Measurements from ENCODE around the gene FER. TPM values are rescaled to one million over a fixed set of nuclear protein-coding genes. Genes with fewer than 3 reads are reported as not detected.
"Not testable (repeated sequence)": the region's sequence is repeated elsewhere in the genome, so short reads cannot be mapped to it uniquely, and the experiment has no call there.

FER gene
- total RNA-seq, 4 donors from 2014 or later: 13.4 to 30.0 (median 19.6) TPM

GRCh38 chr5:108858959-108859358, 111.3 kb downstream of the FER start:
- WGBS, 2 donors: 43 to 47% methylated on average over 2 of the region's 2 CpGs
- TF ChIP-seq, protein P1, sequence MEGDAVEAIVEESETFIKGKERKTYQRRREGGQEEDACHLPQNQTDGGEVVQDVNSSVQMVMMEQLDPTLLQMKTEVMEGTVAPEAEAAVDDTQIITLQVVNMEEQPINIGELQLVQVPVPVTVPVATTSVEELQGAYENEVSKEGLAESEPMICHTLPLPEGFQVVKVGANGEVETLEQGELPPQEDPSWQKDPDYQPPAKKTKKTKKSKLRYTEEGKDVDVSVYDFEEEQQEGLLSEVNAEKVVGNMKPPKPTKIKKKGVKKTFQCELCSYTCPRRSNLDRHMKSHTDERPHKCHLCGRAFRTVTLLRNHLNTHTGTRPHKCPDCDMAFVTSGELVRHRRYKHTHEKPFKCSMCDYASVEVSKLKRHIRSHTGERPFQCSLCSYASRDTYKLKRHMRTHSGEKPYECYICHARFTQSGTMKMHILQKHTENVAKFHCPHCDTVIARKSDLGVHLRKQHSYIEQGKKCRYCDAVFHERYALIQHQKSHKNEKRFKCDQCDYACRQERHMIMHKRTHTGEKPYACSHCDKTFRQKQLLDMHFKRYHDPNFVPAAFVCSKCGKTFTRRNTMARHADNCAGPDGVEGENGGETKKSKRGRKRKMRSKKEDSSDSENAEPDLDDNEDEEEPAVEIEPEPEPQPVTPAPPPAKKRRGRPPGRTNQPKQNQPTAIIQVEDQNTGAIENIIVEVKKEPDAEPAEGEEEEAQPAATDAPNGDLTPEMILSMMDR (IDR thresholded peaks at IDR 0.05): no peak
- no peak for TF ChIP-seq POLR2A (IDR thresholded peaks at IDR 0.05)
- no peaks in the 10 kb centered on the region for H3K4me1 ChIP-seq
- H3K9me3 ChIP-seq: no peaks in the 10 kb centered on the region
- no peaks in the 10 kb centered on the region for H3K27me3 ChIP-seq
- no peak for DNase-seq
- peaks cover 0 to 5% (median 0%) of the 10 kb centered on the region in 3 donors for H3K36me3 ChIP-seq
- intact Hi-C loops (cut with DNase I): no loop called here
- no peak overlapping the region for H3K27ac ChIP-seq
- H3K4me3 ChIP-seq: no peak overlapping the region

- no peak overlapping the region for H3K4me3 ChIP-seq
- H3K9me3 ChIP-seq: no peaks in the 10 kb centered on the region
- no peaks in the 10 kb centered on the region for H3K27me3 ChIP-seq
- no peaks in the 10 kb centered on the region for H3K4me1 ChIP-seq
- no peak overlapping the region for H3K27ac ChIP-seq
- H3K36me3 ChIP-seq: peaks cover 0 to 9% (median 0%) of the 10 kb centered on the region in 3 donors
- no peak for DNase-seq
- TF ChIP-seq POLR2A (IDR thresholded peaks at IDR 0.05): no peak
- TF ChIP-seq, protein P1 (IDR thresholded peaks at IDR 0.05): no peak
- intact Hi-C loops (cut with DNase I): no loop called here
Observed at GRCh38 chr5:108862211-108862610, 114.5 kb downstream of the FER start.

GRCh38 chr5:108866097-108866496, 118.4 kb downstream of the FER start:
- H3K9me3 ChIP-seq; H3K27ac ChIP-seq; H3K4me3 ChIP-seq; H3K27me3 ChIP-seq; H3K4me1 ChIP-seq; intact Hi-C loops (cut with DNase I); DNase-seq: not testable (repeated sequence)
- WGBS, 2 donors: 96 to 100% methylated on average over 3 of the region's 3 CpGs
- peaks cover 0 to 40% (median 0%) of the 10 kb centered on the region in 3 donors for H3K36me3 ChIP-seq

DNA sequence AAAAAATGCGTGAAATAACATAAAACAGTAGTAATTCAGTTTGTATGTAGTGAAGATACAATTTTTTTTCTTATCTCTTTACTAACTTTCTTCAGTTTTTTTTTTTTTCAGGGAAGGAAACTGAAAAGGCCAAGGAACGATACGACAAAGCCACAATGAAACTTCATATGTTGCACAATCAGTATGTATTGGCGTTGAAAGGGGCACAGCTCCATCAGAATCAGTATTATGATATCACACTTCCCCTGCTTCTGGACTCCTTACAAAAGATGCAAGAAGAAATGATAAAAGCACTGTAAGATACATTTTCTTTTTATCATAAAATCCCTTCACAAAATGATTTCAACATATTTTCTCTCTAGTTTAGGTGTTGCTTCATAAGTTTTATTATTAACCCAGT, 120.0 kb downstream of the FER start:
- WGBS, 2 donors: 81 to 90% methylated on average over 4 of the region's 4 CpGs
- Histone ChIP-seq H3K27me3 (no peaks in the 10 kb centered on the region), H3K36me3 (peaks cover 0 to 40% (median 0%) of the 10 kb centered on the region in 3 donors), H3K4me1 (peaks cover 0 to 3% (median 0%) of the 10 kb centered on the region in 3 donors), H3K9me3 (no peaks in the 10 kb centered on the region), H3K27ac (no peak overlapping the region), H3K4me3 (no peak overlapping the region)
- intact Hi-C loops (cut with DNase I): no loop called here
- TF ChIP-seq, protein P1 (IDR thresholded peaks at IDR 0.05): no peak
- TF ChIP-seq POLR2A (IDR thresholded peaks at IDR 0.05): no peak
- DNase-seq: no peak

DNA sequence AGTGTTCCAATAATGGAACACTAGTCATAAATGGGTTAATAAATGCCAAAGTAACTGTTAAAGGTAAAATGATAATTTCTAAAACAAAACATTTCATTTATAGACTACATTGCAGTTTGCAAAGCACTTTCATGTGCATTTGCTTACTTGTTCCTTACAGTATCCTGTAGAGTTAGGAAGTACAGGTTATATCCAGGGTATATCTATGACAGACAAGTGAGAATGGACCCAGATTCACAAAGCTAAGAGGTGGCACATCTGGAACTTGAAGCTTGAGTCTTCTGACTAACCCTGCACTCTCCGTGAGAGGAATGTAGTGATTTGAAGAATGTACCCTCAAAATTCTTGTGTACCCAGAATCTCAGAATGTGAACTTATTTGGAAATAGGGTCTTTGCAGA, 121.4 kb downstream of the FER start:
- 100% methylated on average over 1 of the region's 1 CpG for WGBS, 2 donors
- intact Hi-C loops (cut with DNase I): no loop called here

More for the DNA sequence above, 121.4 kb downstream of the FER start:
- Histone ChIP-seq H3K27ac (no peak overlapping the region), H3K4me3 (no peak overlapping the region), H3K9me3 (no peaks in the 10 kb centered on the region), H3K4me1 (peaks cover 0 to 12% (median 0%) of the 10 kb centered on the region in 3 donors), H3K36me3 (peaks cover 0 to 35% (median 0%) of the 10 kb centered on the region in 3 donors), H3K27me3 (no peaks in the 10 kb centered on the region)
- DNase-seq: no peak
- no peak for TF ChIP-seq POLR2A (IDR thresholded peaks at IDR 0.05)
- TF ChIP-seq, protein P1 (IDR thresholded peaks at IDR 0.05): no peak
